Endothelial cell of umbilical vein (primary cell): ENCODE data around the gene ENPP3.

Experiments
- EZH2 ChIP-seq: IDR thresholded peaks from 2 replicates; pipeline ENCODE4 v1.6.1; 2012; ENCODE audit warnings: borderline replicate concordance, low read depth, mild to moderate bottlenecking, moderate library complexity, low read length, inconsistent platforms; ENCODE audit not compliant: severe bottlenecking
- FOS ChIP-seq: IDR thresholded peaks from 2 replicates; pipeline ENCODE4 v1.6.1; 2011; ENCODE audit warnings: mild to moderate bottlenecking, low read length, moderate library complexity, borderline replicate concordance; ENCODE audit not compliant: insufficient read depth
- GATA2 ChIP-seq: IDR thresholded peaks from 2 replicates; pipeline ENCODE4 v1.7.0; 2011; ENCODE audit warnings: low read depth, mild to moderate bottlenecking, moderate library complexity, mixed read lengths, low read length; ENCODE audit not compliant: insufficient read length, insufficient read depth
- JUN ChIP-seq: IDR thresholded peaks from 2 replicates; pipeline ENCODE4 v1.6.1; 2011; ENCODE audit warnings: borderline replicate concordance, low read depth; ENCODE audit not compliant: insufficient read length, insufficient read depth
- MYC ChIP-seq: IDR thresholded peaks from one replicate; pipeline ENCODE4 v1.6.1; 2011; ENCODE audit warnings: mild to moderate bottlenecking, low read depth, low read length
- POLR2A ChIP-seq: IDR thresholded peaks from 2 replicates; pipeline ENCODE4 v1.6.1; 2012; ENCODE audit warnings: low read depth, mild to moderate bottlenecking, control low read depth, low read length
- POLR2AphosphoS5 ChIP-seq: IDR thresholded peaks from 2 replicates; pipeline ENCODE4 v1.6.1; 2012; ENCODE audit warnings: low read depth, mild to moderate bottlenecking, control low read depth, low read length, moderate library complexity; ENCODE audit not compliant: insufficient read depth
- TF ChIP-seq, protein P1 (sequence below), 2 donors: IDR thresholded peaks; 1 replicate in 1 of 2; 2 replicates in 1 of 2; pipeline ENCODE4 v1.5.1; 2011; ENCODE audit warnings: low read length in 2 of 2, mild to moderate bottlenecking in 2 of 2, moderate library complexity in 2 of 2, control low read depth in 1 of 2, inconsistent platforms in 1 of 2, low read depth in 1 of 2; ENCODE audit not compliant: insufficient read depth in 1 of 2; ENCODE audit errors: extremely low read depth in 1 of 2
- TF ChIP-seq, protein P2 (sequence below): IDR thresholded peaks from 2 replicates; pipeline ENCODE4 v1.6.1; 2011; ENCODE audit not compliant: insufficient read depth, insufficient read length

DNA sequence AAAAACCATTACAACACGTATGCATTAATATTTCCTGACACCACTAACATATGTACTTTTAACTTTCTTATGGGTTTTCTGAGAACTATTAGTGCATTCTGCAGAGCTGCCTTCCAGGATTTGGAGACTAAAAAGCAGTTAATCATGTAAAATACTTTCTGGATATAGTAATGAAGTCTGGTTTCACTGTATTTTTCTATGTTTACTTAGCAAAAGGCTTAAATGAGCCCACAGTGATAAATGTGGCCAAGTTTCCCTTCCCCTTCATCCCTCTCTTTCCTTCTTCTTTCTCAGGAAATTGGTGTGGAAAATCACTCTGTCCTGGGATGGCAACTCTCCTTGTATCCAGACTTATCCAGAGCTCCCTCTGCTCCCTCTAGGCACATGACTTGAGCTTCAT, 141.1 kb downstream of the ENPP3 start:
- TF ChIP-seq, protein P1, sequence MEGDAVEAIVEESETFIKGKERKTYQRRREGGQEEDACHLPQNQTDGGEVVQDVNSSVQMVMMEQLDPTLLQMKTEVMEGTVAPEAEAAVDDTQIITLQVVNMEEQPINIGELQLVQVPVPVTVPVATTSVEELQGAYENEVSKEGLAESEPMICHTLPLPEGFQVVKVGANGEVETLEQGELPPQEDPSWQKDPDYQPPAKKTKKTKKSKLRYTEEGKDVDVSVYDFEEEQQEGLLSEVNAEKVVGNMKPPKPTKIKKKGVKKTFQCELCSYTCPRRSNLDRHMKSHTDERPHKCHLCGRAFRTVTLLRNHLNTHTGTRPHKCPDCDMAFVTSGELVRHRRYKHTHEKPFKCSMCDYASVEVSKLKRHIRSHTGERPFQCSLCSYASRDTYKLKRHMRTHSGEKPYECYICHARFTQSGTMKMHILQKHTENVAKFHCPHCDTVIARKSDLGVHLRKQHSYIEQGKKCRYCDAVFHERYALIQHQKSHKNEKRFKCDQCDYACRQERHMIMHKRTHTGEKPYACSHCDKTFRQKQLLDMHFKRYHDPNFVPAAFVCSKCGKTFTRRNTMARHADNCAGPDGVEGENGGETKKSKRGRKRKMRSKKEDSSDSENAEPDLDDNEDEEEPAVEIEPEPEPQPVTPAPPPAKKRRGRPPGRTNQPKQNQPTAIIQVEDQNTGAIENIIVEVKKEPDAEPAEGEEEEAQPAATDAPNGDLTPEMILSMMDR (IDR thresholded peaks at IDR 0.05; ENCODE audit: extremely low read depth in 1 of 2, insufficient read depth in 1 of 2, low read depth in 1 of 2, low read length in 2 of 2) = no peak
- no peak for TF ChIP-seq POLR2A
- no peak for TF ChIP-seq POLR2AphosphoS5
- no peak for TF ChIP-seq MYC
- TF ChIP-seq EZH2 = no peak
- TF ChIP-seq FOS = no peak
- TF ChIP-seq, protein P2, sequence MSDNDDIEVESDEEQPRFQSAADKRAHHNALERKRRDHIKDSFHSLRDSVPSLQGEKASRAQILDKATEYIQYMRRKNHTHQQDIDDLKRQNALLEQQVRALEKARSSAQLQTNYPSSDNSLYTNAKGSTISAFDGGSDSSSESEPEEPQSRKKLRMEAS = no peak
- TF ChIP-seq JUN = no peak
- TF ChIP-seq GATA2 = no peak
